ENCODE results near the gene SMAGP. TPM values are rescaled to one million over a fixed set of nuclear protein-coding genes. Genes with fewer than 3 reads are reported as not detected.

Gene SMAGP
- total and polyA plus RNA-seq, 4 donors: 4.1 to 9.3 (median 6.5) TPM

GRCh38 chr12:51198568-51199365 lies 71.4 kb downstream of the SMAGP start:
- WGBS, 2 donors: 78 to 86% methylated on average over 16 of the region's 16 CpGs
- DNase-seq: no peak
- Histone ChIP-seq H3K4me3 (ENCODE audit: low read length in 2 of 2) (no peak overlapping the region), H3K27me3 (ENCODE audit: control insufficient read depth in 1 of 2, insufficient read depth in 2 of 2, low read length in 1 of 2) (no peaks in the 10 kb centered on the region), H3K9me3 (ENCODE audit: control insufficient read depth, low read length) (no peaks in the 10 kb centered on the region), H3K27ac (ENCODE audit: low read depth in 1 of 2, low read length in 2 of 2) (no peak overlapping the region), H3K36me3 (ENCODE audit: control insufficient read depth in 1 of 2, insufficient read depth in 2 of 2, low read length in 1 of 2) (no peaks in the 10 kb centered on the region), H3K4me1 (ENCODE audit: control insufficient read depth in 1 of 2, insufficient read depth in 2 of 2, low read length in 2 of 2) (no peaks in the 10 kb centered on the region)
- no peak for ATAC-seq (ENCODE audit: low FRiP score)
- intact Hi-C loops (cut with DNase I): no loop called here

DNA sequence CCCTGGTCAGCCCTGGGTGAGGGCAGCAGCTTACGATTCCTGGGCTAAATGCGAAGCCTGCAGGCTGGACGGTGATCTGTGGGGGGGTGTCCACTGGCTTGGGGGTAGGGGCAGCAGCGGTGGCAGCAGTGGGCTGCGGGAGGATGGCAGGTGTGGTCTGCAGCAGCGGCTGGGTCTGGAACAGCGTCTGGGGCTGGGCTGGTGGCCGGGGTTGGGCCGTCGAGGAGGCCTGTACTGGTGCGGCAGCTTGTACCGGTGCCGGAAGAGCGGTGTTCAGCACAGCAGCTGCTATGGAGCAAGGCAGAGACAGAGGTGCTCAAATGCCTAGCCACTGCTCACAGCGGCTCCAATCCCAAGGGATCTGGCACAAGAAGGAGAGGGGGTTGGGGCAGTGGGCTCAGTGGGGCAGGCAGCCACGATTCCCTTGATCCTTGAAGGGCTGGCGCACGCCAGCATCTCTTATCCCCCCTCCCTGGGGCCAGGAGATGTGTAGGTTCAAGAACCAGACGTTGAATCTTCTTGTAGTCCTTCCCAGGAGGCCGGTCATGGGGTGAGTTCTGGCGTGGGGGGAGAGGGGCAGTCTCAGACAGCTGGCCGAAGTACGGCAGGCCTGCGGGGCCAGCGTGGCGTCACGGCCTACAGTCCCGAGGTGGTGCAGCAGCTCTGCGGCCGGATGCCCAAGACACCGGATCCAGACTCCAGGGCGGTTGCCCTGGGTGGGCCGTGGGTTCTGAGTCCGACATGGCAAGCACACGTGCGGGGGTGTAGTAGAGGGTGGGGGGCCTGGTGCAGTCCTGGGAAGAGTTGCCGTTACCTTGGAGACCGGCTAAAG lies 72.3 kb downstream of the SMAGP start:
- intact Hi-C loops (cut with DNase I): no loop called here
- Histone ChIP-seq H3K4me1 (ENCODE audit: control insufficient read depth in 1 of 2, insufficient read depth in 2 of 2, low read length in 2 of 2) (no peaks in the 10 kb centered on the region), H3K36me3 (ENCODE audit: control insufficient read depth in 1 of 2, insufficient read depth in 2 of 2, low read length in 1 of 2) (no peaks in the 10 kb centered on the region), H3K4me3 (ENCODE audit: low read length in 2 of 2) (no peak overlapping the region), H3K27me3 (ENCODE audit: control insufficient read depth in 1 of 2, insufficient read depth in 2 of 2, low read length in 1 of 2) (no peaks in the 10 kb centered on the region), H3K9me3 (ENCODE audit: control insufficient read depth, low read length) (no peaks in the 10 kb centered on the region), H3K27ac (ENCODE audit: low read depth in 1 of 2, low read length in 2 of 2) (no peak overlapping the region)
- ATAC-seq (ENCODE audit: low FRiP score) (no peak), DNase-seq (no peak)
- 87 to 91% methylated on average over 37 to 38 of the region's 38 CpGs for WGBS, 2 donors

DNA sequence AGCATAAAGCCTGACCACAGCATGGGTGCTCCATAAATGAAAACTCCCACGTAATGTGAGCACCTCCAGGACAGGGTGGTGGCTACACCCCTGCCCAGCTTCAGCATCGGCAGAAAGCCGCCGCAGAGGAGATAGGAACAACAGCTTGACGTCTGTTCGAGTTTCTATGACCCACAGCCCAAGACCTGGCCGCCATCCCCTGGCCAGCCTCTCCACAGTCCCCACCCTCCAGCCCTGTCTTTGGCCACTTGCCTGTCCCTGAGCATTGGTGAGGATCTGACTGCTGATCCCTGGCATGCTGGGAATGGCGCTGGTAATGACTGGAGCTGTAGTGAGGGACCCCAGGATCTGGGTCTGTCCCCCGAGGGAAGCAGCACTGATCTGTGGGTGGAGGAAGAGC lies 73.7 kb downstream of the SMAGP start:
- H3K4me3 ChIP-seq (ENCODE audit: low read length in 2 of 2): no peak overlapping the region
- DNase-seq: no peak
- intact Hi-C loops (cut with DNase I): no loop called here
- no peaks in the 10 kb centered on the region for H3K36me3 ChIP-seq (ENCODE audit: control insufficient read depth in 1 of 2, insufficient read depth in 2 of 2, low read length in 1 of 2)
- ATAC-seq (ENCODE audit: low FRiP score): no peak
- H3K4me1 ChIP-seq (ENCODE audit: control insufficient read depth in 1 of 2, insufficient read depth in 2 of 2, low read length in 2 of 2): no peaks in the 10 kb centered on the region
- 89 to 92% methylated on average over 9 of the region's 9 CpGs for WGBS, 2 donors
- no peaks in the 10 kb centered on the region for H3K9me3 ChIP-seq (ENCODE audit: control insufficient read depth, low read length)
- H3K27me3 ChIP-seq (ENCODE audit: control insufficient read depth in 1 of 2, insufficient read depth in 2 of 2, low read length in 1 of 2): no peaks in the 10 kb centered on the region
- H3K27ac ChIP-seq (ENCODE audit: low read depth in 1 of 2, low read length in 2 of 2): no peak overlapping the region

GRCh38 chr12:51195841-51196240 lies 74.4 kb downstream of the SMAGP start:
- DNase-seq: no peak
- no peaks in the 10 kb centered on the region for H3K36me3 ChIP-seq (ENCODE audit: control insufficient read depth in 1 of 2, insufficient read depth in 2 of 2, low read length in 1 of 2)
- H3K27me3 ChIP-seq (ENCODE audit: control insufficient read depth in 1 of 2, insufficient read depth in 2 of 2, low read length in 1 of 2): no peaks in the 10 kb centered on the region
- no peak overlapping the region for H3K27ac ChIP-seq (ENCODE audit: low read depth in 1 of 2, low read length in 2 of 2)
- no peak for ATAC-seq (ENCODE audit: low FRiP score)
- intact Hi-C loops (cut with DNase I): no loop called here
- H3K4me1 ChIP-seq (ENCODE audit: control insufficient read depth in 1 of 2, insufficient read depth in 2 of 2, low read length in 2 of 2): no peaks in the 10 kb centered on the region
- H3K4me3 ChIP-seq (ENCODE audit: low read length in 2 of 2): no peak overlapping the region
- 92 to 95% methylated on average over 7 of the region's 7 CpGs for WGBS, 2 donors
- no peaks in the 10 kb centered on the region for H3K9me3 ChIP-seq (ENCODE audit: control insufficient read depth, low read length)

Other genes with a start within 250 kb of the SMAGP start
- gene SLC11A2, start 244.0 kb downstream of the SMAGP start, total RNA-seq: 10 to 100 TPM; 71.9 to 97.2 TPM
- 10 to 100 TPM; 11.1 to 20.6 TPM for gene SLC11A2, start 244.0 kb downstream of the SMAGP start, polyA plus RNA-seq
- 10 to 100 TPM; 32.6 to 62.3 TPM for gene LETMD1, start 222.1 kb downstream of the SMAGP start, total RNA-seq
- gene LETMD1, start 222.1 kb downstream of the SMAGP start, polyA plus RNA-seq: 10 to 100 TPM; 52.6 to 59.6 TPM
- gene CSRNP2, start 186.8 kb downstream of the SMAGP start, total RNA-seq: 10 to 100 TPM; 32.3 to 34.5 TPM
- gene CSRNP2, start 186.8 kb downstream of the SMAGP start, polyA plus RNA-seq: 10 to 100 TPM in 1 of 2 donors, 1 to 10 TPM in 1; 6.1 to 19.0 TPM
- 10 to 100 TPM; 15.6 to 25.4 TPM for gene TFCP2, start 97.3 kb downstream of the SMAGP start, total RNA-seq
- 1 to 10 TPM; 8.9 to 9.7 TPM for gene TFCP2, start 97.3 kb downstream of the SMAGP start, polyA plus RNA-seq
- 10 to 100 TPM; 29.3 to 36.5 TPM for gene POU6F1, start 52.4 kb downstream of the SMAGP start, total RNA-seq
- gene POU6F1, start 52.4 kb downstream of the SMAGP start, polyA plus RNA-seq: 10 to 100 TPM; 13.3 to 30.1 TPM
- gene DAZAP2, start 31.6 kb downstream of the SMAGP start, total RNA-seq: 100 to 1,000 TPM; 167 to 171 TPM
- 100 to 1,000 TPM; 271 to 311 TPM for gene DAZAP2, start 31.6 kb downstream of the SMAGP start, polyA plus RNA-seq
- 10 to 100 TPM in 1 of 2 donors, 1 to 10 TPM in 1; 9.4 to 11.7 TPM for gene BIN2, start 53.8 kb upstream of the SMAGP start, total RNA-seq
- gene BIN2, start 53.8 kb upstream of the SMAGP start, polyA plus RNA-seq: 1 to 10 TPM; 1.4 to 4.6 TPM
- gene CELA1, start 76.3 kb upstream of the SMAGP start, total RNA-seq: not detected
- not detected for gene CELA1, start 76.3 kb upstream of the SMAGP start, polyA plus RNA-seq
- gene GALNT6, start 121.0 kb upstream of the SMAGP start, total RNA-seq: 1 to 10 TPM; 5.5 to 6.5 TPM
- gene GALNT6, start 121.0 kb upstream of the SMAGP start, polyA plus RNA-seq: 10 to 100 TPM in 1 of 2 donors, under 1 TPM in 1; 0.72 to 12.3 TPM
- gene SLC4A8, start 154.4 kb upstream of the SMAGP start, total RNA-seq: 1 to 10 TPM; 1.4 to 3.2 TPM
- gene SLC4A8, start 154.4 kb upstream of the SMAGP start, polyA plus RNA-seq: 1 to 10 TPM in 1 of 2 donors, under 1 TPM in 1; 0.36 to 6.1 TPM